Peyer's patch (tissue), 4 donors: ENCODE measurements around the gene MAP3K9. TPM values are rescaled to one million over a fixed set of nuclear protein-coding genes. Genes with fewer than 3 reads are reported as not detected.

Experiments used
- DNase-seq, 3 donors: peaks; one replicate each; pipeline ENCODE4 v3.0.0-alpha.2; 2017 to 2019
- H3K27ac ChIP-seq, 4 donors: fragments of 200-600 bp; sonication (generic); one replicate each; pipeline ENCODE4 v1.5.1; 2016 to 2019
- H3K27me3 ChIP-seq, 2 donors: fragments of 200-600 bp; sonication (generic); one replicate each; pipeline ENCODE4 v1.5.1; 2019
- H3K36me3 ChIP-seq, 3 donors: fragments of 200-600 bp; sonication (generic); one replicate each; pipeline ENCODE4 v1.5.1; 2016 to 2019
- H3K4me1 ChIP-seq, 4 donors: fragments of 200-600 bp; sonication (generic); one replicate each; pipeline ENCODE4 v1.5.1; 2016 to 2019
- H3K4me3 ChIP-seq, 4 donors: fragments of 200-600 bp; sonication (generic); 1 replicate in 3 of 4; 2 replicates in 1 of 4; pipeline ENCODE4 v1.5.1; 2016 to 2019; ENCODE audit warnings: mild to moderate bottlenecking in 1 of 4
- H3K9me3 ChIP-seq, 4 donors: fragments of 200-600 bp; sonication (generic); one replicate each; pipeline ENCODE4 v1.5.1; 2016 to 2019; ENCODE audit warnings: mild to moderate bottlenecking in 1 of 4
- POLR2A ChIP-seq, 2 donors: fragments of 450-650 bp; IDR thresholded peaks; one replicate each; pipeline ENCODE4 v1.5.1; 2017; ENCODE audit warnings: antibody characterized with exemption in 2 of 2, mild to moderate bottlenecking in 2 of 2, moderate library complexity in 2 of 2
- total RNA-seq, 4 donors: library from RNA; depleted of rRNA; stranded (reverse); fragments of >200 nt; gene quantifications; one replicate each; pipeline ENCODE4 v1.1.0, GENCODE V29; 2016
- TF ChIP-seq, protein P1 (sequence below), 6 experiments: fragments of 450-650 bp in 4 of 6; fragments of 200-600 bp in 2 of 6; sonication (generic) in 1 of 6; IDR thresholded peaks; one replicate each; pipeline ENCODE4 v1.5.1; 2017 to 2019; ENCODE audit warnings: antibody characterized with exemption in 6 of 6, mild to moderate bottlenecking in 3 of 6, moderate library complexity in 1 of 6

The MAP3K9 gene
- total RNA-seq, 4 donors from 2014 or later = 8.6 to 14.0 (median 12.0) TPM

DNA sequence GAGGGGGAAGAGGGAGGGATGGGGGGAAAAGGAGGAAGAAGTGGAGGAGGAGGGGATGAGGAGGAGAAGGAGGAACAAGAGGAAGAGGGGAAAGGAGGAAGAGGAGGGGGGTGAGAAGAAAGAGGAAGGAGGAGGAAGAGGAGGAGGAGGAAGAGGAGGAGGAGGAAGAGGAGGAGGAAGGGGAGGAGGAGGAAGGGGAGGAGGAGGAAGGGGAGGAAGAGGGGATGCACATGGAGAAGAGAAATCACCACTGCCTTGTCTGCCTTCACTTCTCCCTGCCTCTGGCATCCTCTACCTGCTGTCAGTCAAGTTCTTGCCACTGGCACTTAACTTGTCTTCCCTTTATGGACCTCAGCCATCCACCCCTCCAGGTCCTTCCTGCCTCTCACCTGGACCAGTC, 107.7 kb downstream of the MAP3K9 start:
- H3K9me3 ChIP-seq = no peaks in the 10 kb centered on the region
- no peaks in the 10 kb centered on the region for H3K27me3 ChIP-seq
- DNase-seq = no peak
- no peak overlapping the region for H3K27ac ChIP-seq
- H3K4me1 ChIP-seq = no peaks in the 10 kb centered on the region
- H3K4me3 ChIP-seq = no peak overlapping the region
- no peaks in the 10 kb centered on the region for H3K36me3 ChIP-seq
- TF ChIP-seq POLR2A (IDR thresholded peaks at IDR 0.05) = no peak
- TF ChIP-seq, protein P1, sequence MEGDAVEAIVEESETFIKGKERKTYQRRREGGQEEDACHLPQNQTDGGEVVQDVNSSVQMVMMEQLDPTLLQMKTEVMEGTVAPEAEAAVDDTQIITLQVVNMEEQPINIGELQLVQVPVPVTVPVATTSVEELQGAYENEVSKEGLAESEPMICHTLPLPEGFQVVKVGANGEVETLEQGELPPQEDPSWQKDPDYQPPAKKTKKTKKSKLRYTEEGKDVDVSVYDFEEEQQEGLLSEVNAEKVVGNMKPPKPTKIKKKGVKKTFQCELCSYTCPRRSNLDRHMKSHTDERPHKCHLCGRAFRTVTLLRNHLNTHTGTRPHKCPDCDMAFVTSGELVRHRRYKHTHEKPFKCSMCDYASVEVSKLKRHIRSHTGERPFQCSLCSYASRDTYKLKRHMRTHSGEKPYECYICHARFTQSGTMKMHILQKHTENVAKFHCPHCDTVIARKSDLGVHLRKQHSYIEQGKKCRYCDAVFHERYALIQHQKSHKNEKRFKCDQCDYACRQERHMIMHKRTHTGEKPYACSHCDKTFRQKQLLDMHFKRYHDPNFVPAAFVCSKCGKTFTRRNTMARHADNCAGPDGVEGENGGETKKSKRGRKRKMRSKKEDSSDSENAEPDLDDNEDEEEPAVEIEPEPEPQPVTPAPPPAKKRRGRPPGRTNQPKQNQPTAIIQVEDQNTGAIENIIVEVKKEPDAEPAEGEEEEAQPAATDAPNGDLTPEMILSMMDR (IDR thresholded peaks at IDR 0.05) = no peak

DNA sequence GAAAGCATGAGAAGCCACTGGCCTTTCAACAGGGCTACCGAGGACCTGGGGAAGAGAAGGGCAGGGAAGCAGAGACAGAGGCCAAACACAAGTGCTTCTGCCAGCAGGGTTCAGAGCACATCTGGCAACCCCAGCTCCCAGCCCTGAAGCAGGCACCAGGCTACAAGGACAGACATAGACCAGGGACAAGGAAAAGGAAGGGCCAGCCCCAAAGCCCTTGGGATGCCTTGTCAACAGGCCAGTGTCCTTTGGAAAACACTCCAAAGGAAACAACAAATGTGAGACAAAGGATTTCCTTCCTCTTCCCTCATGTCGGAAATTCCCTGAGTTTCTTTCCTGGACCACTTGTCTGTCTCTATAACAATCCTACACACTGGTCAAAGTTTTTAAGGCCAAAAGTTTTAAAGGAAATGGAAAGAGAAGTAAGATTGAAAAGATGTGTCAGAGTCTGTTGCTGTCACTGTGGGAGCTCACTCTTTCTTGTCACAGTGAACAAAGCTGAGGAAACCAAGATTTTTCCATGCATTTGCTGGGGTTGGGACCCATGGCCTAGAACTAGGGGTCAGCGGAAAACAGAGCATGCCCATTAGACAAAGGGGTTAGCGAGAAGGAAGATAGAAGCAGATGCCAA, 108.2 kb downstream of the MAP3K9 start:
- no peaks in the 10 kb centered on the region for H3K36me3 ChIP-seq
- TF ChIP-seq, protein P1 (IDR thresholded peaks at IDR 0.05) = no peak
- TF ChIP-seq POLR2A (IDR thresholded peaks at IDR 0.05) = no peak
- H3K27me3 ChIP-seq = no peaks in the 10 kb centered on the region
- H3K27ac ChIP-seq = no peak overlapping the region
- no peaks in the 10 kb centered on the region for H3K9me3 ChIP-seq
- no peaks in the 10 kb centered on the region for H3K4me1 ChIP-seq
- H3K4me3 ChIP-seq = no peak overlapping the region
- DNase-seq = no peak

DNA sequence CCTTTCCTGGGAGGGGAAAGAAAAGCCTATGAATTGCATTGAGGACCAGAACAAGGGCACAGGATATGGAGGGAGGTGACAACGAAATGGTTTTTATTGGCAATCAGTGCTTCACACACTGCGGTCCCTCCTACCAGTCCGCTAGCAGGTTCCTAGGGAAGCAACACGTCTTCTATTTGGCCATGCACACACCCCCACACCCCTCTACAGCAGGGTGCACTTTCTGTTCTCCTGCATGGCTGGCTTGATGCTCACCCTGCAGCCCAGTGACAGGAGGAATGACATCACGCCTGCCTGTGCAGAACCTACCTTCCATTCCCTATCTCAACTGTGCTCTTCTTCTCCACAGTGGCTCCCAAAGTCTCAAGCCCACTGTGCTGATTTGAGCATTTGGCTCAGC, 109.7 kb downstream of the MAP3K9 start:
- H3K27me3 ChIP-seq = no peaks in the 10 kb centered on the region
- H3K4me3 ChIP-seq = no peak overlapping the region
- H3K36me3 ChIP-seq = no peaks in the 10 kb centered on the region
- DNase-seq = no peak
- TF ChIP-seq POLR2A (IDR thresholded peaks at IDR 0.05) = no peak
- TF ChIP-seq, protein P1 (IDR thresholded peaks at IDR 0.05) = no peak
- H3K27ac ChIP-seq = no peak overlapping the region
- H3K9me3 ChIP-seq = no peaks in the 10 kb centered on the region
- H3K4me1 ChIP-seq = no peaks in the 10 kb centered on the region

DNA sequence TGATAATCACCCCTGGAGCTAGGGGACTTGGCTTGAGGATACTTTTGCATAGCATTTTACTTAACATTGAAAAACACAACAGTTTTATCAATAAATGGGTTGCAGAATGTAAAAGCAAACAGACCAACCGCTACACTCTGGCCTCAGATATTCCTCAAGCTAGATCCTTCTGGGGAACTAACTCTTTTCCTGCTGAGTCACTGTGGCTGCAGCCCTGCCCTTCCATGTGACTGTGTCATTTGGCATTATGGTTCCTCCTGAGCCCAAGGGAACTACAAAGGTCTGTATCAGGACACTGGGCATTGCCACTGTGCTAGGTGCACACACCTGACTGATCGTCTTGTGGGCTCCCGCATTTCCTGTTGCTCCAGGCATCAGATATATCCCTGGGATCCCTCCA, 111.0 kb downstream of the MAP3K9 start:
- DNase-seq = peak in 1 of 3 donors; percentile 51

DNA sequence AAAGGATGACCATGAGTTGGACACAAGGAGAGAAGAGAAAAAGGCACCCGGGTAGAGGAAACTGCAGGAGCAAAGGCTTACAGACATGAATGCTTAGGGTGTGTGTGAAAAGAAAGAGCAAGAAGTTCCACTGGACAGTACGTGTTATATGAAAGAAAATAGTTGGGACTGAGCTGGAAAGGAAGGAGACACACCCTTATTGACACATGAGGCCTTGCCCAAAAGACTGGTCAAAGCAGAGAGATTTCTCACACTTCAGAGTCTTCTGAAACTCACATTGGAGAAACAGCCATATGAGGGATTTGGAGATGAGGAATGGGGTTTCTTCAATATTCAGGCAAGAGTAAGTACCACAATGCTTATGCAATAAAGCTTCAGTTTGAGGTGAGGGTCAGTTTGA, 111.6 kb downstream of the MAP3K9 start:
- no peak for DNase-seq

More for the DNA sequence above, 111.0 kb downstream of the MAP3K9 start:
- H3K4me3 ChIP-seq = no peak overlapping the region
- TF ChIP-seq POLR2A (IDR thresholded peaks at IDR 0.05) = no peak
- TF ChIP-seq, protein P1 (IDR thresholded peaks at IDR 0.05) = no peak
- no peaks in the 10 kb centered on the region for H3K4me1 ChIP-seq
- H3K36me3 ChIP-seq = no peaks in the 10 kb centered on the region
- H3K9me3 ChIP-seq = no peaks in the 10 kb centered on the region
- no peaks in the 10 kb centered on the region for H3K27me3 ChIP-seq
- no peak overlapping the region for H3K27ac ChIP-seq

More for the DNA sequence above, 111.6 kb downstream of the MAP3K9 start:
- Histone ChIP-seq H3K4me1 (no peaks in the 10 kb centered on the region), H3K9me3 (no peaks in the 10 kb centered on the region), H3K27ac (no peak overlapping the region), H3K36me3 (no peaks in the 10 kb centered on the region), H3K27me3 (no peaks in the 10 kb centered on the region), H3K4me3 (no peak overlapping the region)
- no peak for TF ChIP-seq POLR2A (IDR thresholded peaks at IDR 0.05)
- TF ChIP-seq, protein P1 (IDR thresholded peaks at IDR 0.05) = no peak
